Body of pancreas (tissue), 4 donors: ENCODE data around the gene PRSS36.

Experiments used
- CTCF ChIP-seq, 7 experiments: fragments of 450-650 bp in 4 of 7; fragments of 200-600 bp in 3 of 7; sonication (generic) in 3 of 7; IDR thresholded peaks; one replicate each; pipeline ENCODE4 v1.5.1; 2016 to 2019; ENCODE audit warnings: antibody characterized with exemption in 7 of 7
- POLR2A ChIP-seq, 3 donors: fragments of 450-650 bp; IDR thresholded peaks; one replicate each; pipeline ENCODE4 v1.6.1; 2016; ENCODE audit warnings: antibody characterized with exemption in 3 of 3, mild to moderate bottlenecking in 2 of 3

GRCh38 chr16:31149894-31150890 is at the start of gene PRSS36:
- TF ChIP-seq CTCF (IDR thresholded peaks at IDR 0.05) (no peak), POLR2A (IDR thresholded peaks at IDR 0.05) (no peak)
